ENCODE results near the gene PDE4D.

The PDE4D gene

DNA sequence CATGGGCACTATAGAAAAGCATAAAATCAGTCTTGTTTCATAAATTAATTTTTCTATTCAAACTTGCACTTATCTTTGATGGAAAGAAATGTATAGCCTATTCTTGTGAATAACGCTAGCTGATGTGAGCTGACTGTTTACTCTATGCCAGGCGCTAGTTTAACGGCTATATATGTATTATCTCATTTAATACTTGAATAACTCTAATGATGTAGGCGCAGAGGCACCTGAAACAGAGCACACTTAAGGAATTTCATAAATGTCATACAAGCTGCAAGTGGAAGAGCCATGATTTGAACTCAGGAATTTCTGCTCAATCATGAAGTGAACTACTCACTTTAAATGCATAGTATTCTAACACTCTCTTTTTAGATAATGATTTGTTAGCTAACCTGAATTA, 551.8 kb downstream of the PDE4D start:
- no peak overlapping the region for H3K4me3 ChIP-seq (ENCODE audit: low read depth, low read length)
- in situ Hi-C loops (cut with HindIII; ENCODE audit: low sequenced_read_pairs), result no loop called here
- no peak for DNase-seq (ENCODE audit: low read depth, low spot score)
- TF ChIP-seq, protein P1, sequence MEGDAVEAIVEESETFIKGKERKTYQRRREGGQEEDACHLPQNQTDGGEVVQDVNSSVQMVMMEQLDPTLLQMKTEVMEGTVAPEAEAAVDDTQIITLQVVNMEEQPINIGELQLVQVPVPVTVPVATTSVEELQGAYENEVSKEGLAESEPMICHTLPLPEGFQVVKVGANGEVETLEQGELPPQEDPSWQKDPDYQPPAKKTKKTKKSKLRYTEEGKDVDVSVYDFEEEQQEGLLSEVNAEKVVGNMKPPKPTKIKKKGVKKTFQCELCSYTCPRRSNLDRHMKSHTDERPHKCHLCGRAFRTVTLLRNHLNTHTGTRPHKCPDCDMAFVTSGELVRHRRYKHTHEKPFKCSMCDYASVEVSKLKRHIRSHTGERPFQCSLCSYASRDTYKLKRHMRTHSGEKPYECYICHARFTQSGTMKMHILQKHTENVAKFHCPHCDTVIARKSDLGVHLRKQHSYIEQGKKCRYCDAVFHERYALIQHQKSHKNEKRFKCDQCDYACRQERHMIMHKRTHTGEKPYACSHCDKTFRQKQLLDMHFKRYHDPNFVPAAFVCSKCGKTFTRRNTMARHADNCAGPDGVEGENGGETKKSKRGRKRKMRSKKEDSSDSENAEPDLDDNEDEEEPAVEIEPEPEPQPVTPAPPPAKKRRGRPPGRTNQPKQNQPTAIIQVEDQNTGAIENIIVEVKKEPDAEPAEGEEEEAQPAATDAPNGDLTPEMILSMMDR (IDR thresholded peaks at IDR 0.05; ENCODE audit: low read depth, low read length), result no peak

DNA sequence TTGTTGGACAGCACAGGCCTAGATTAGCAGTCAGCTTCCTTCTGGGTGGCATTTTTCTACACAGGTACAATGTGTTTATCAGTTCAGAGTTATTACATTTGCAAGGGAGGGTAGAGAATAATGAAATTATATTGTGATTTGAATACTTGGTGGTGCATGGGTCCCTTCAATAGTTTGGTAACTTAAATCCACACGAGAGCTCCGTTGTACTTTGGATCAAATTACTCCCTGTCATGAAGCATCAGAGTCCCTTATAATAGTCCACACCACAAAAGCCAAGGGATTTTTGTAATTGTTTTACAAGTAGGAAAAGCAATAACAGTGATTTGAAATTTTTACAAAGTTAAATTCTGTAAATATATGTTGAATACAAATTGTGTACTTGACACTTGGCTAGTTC, 552.4 kb downstream of the PDE4D start:
- in situ Hi-C loops (cut with HindIII; ENCODE audit: low sequenced_read_pairs), result no loop called here
- TF ChIP-seq, protein P1 (IDR thresholded peaks at IDR 0.05; ENCODE audit: low read depth, low read length), result no peak
- no peak for DNase-seq (ENCODE audit: low read depth, low spot score)
- H3K4me3 ChIP-seq (ENCODE audit: low read depth, low read length), result no peak overlapping the region

DNA sequence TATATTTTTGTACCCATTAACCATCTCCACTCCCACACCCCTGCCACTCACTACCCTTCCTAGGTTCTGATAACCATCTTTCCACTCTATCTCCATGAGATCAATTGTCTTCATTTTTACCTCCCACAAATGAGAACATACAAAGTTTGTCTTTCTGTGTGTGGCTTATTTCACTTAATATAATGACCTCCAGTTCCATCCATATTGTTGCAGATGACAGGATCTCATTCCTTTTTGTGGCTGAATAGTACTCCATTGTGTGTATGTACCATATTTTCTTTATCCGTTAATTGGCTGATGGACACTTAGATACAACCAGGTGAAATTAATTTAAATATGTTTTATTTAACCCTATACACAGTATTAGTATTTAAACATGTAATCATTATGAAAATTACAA, 552.9 kb downstream of the PDE4D start:
- H3K4me3 ChIP-seq (ENCODE audit: low read depth, low read length), result no peak overlapping the region
- in situ Hi-C loops (cut with HindIII; ENCODE audit: low sequenced_read_pairs), result no loop called here
- DNase-seq (ENCODE audit: low read depth, low spot score), result no peak
- TF ChIP-seq, protein P1 (IDR thresholded peaks at IDR 0.05; ENCODE audit: low read depth, low read length), result no peak

DNA sequence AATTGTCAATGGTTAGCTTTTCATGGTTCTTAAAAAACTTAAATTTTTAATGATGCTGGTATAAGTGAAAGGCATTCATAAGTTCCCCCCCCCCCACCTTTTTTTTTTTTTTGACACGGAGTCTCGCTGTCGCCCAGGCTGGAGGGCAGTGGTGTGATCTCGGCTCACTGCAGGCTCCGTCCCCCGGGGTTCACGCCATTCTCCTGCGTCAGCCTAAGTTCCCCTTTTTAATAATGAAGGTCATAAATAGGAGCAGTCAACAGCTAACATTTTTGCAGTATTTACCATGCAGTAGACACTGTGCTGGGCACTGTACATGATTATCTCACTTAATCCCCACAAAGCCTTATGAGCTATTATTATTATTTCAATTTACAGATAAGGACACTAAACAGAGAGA, 556.3 kb downstream of the PDE4D start:
- no peak for DNase-seq (ENCODE audit: low read depth, low spot score)
- in situ Hi-C loops (cut with HindIII; ENCODE audit: low sequenced_read_pairs), result no loop called here
- TF ChIP-seq, protein P1 (IDR thresholded peaks at IDR 0.05; ENCODE audit: low read depth, low read length), result no peak
- H3K4me3 ChIP-seq (ENCODE audit: low read depth, low read length), result no peak overlapping the region

DNA sequence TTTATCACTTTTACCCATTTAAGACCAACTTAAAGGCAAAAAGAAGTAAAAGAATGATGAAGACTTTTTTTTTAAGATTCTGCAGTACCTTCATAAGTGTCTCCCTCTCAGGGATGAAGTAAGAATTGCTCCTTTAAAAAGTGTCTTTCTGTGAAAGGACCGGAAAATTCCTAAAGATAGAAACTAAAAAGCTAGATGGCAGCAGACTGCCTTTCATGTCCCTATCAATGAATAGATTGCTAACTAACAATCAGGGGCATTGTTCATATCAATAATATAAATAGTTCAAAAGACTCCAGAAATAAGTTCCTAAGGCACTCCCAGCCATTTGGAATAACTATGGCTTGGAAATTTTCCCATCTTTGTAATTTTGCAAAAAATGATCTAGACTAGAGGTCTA, 558.0 kb downstream of the PDE4D start:
- TF ChIP-seq, protein P1 (IDR thresholded peaks at IDR 0.05; ENCODE audit: low read depth, low read length), result no peak
- in situ Hi-C loops (cut with HindIII; ENCODE audit: low sequenced_read_pairs), result no loop called here
- no peak overlapping the region for H3K4me3 ChIP-seq (ENCODE audit: low read depth, low read length)
- DNase-seq (ENCODE audit: low read depth, low spot score), result no peak

DNA sequence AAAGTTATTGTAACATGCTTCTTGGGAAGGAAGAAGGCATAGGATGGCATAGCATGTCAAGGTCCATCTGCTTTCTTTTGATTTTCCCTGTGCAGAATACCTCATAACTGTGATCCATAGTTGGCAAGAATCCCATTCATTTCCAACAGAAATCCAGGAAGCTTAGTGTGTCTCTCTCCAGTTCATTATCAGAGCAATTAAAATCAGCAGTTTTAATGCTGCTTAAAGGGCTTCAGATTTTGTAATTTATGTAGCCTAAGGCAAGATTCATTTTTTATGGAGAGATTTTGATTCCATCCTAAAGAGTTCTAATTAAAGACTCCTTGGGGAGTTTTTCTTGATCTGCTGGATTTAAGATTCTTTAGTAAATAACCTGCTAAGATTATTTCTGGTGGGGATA, 560.1 kb downstream of the PDE4D start:
- DNase-seq (ENCODE audit: low read depth, low spot score), result no peak
- TF ChIP-seq, protein P1 (IDR thresholded peaks at IDR 0.05; ENCODE audit: low read depth, low read length), result no peak
- in situ Hi-C loops (cut with HindIII; ENCODE audit: low sequenced_read_pairs), result no loop called here
- H3K4me3 ChIP-seq (ENCODE audit: low read depth, low read length), result no peak overlapping the region

All from astrocyte of the spinal cord (primary cell).